Measurements from ENCODE around the gene TCP11L2. TPM values are rescaled to one million over a fixed set of nuclear protein-coding genes. Genes with fewer than 3 reads are reported as not detected.
A peak's percentile ranks its signal among the peaks of the same experiment; 100 is the strongest.
"Not testable (repeated sequence)": the region's sequence is repeated elsewhere in the genome, so short reads cannot be mapped to it uniquely, and the experiment has no call there.

Gene TCP11L2
- total RNA-seq, 1 donor: 42.4 TPM

GRCh38 chr12:106309671-106310505, 7.4 kb downstream of the TCP11L2 start:
- no peak for TF ChIP-seq CTCF (IDR thresholded peaks at IDR 0.05; ENCODE audit: insufficient read depth, low read length)
- H3K4me3 ChIP-seq (ENCODE audit: low read depth, low read length): no peak overlapping the region
- DNase-seq (ENCODE audit: low read depth): peak; percentile 71

GRCh38 chr12:106310687-106311086, 8.2 kb downstream of the TCP11L2 start:
- TF ChIP-seq CTCF (IDR thresholded peaks at IDR 0.05; ENCODE audit: insufficient read depth, low read length): no peak
- no peak overlapping the region for H3K4me3 ChIP-seq (ENCODE audit: low read depth, low read length)
- no peak for DNase-seq (ENCODE audit: low read depth)

- no peak for TF ChIP-seq CTCF (IDR thresholded peaks at IDR 0.05; ENCODE audit: insufficient read depth, low read length)
- H3K4me3 ChIP-seq (ENCODE audit: low read depth, low read length): no peak overlapping the region
Measured at GRCh38 chr12:106311139-106311538, 8.6 kb downstream of the TCP11L2 start.

GRCh38 chr12:106313413-106313812, 10.9 kb downstream of the TCP11L2 start:
- not testable (repeated sequence) for DNase-seq (ENCODE audit: low read depth); H3K4me3 ChIP-seq (ENCODE audit: low read depth, low read length)

More at GRCh38 chr12:106311139-106311538, 8.6 kb downstream of the TCP11L2 start:
- no peak for DNase-seq (ENCODE audit: low read depth)

- DNase-seq (ENCODE audit: low read depth): no peak
- H3K4me3 ChIP-seq (ENCODE audit: low read depth, low read length): no peak overlapping the region
- TF ChIP-seq CTCF (IDR thresholded peaks at IDR 0.05; ENCODE audit: insufficient read depth, low read length): no peak
Measured at GRCh38 chr12:106315523-106315922, 13.0 kb downstream of the TCP11L2 start.

- no peak overlapping the region for H3K4me3 ChIP-seq (ENCODE audit: low read depth, low read length)
- DNase-seq (ENCODE audit: low read depth): no peak
- TF ChIP-seq CTCF (IDR thresholded peaks at IDR 0.05; ENCODE audit: insufficient read depth, low read length): no peak
Measured at GRCh38 chr12:106317406-106318082, 15.0 kb downstream of the TCP11L2 start.

- TF ChIP-seq CTCF (IDR thresholded peaks at IDR 0.05; ENCODE audit: insufficient read depth, low read length): no peak
- H3K4me3 ChIP-seq (ENCODE audit: low read depth, low read length): no peak overlapping the region
- DNase-seq (ENCODE audit: low read depth): no peak
Measured at GRCh38 chr12:106321139-106321850, 18.8 kb downstream of the TCP11L2 start.

Measured in fibroblast of the aortic adventitia (primary cell).